NCI-H2196 (cell line): ENCODE measurements around the gene CCDC198.
A peak's percentile ranks its signal among the peaks of the same experiment; 100 is the strongest.

Experiments used
- DNase-seq: peaks from one replicate; lab custom pipeline; 2025; ENCODE audit not compliant: unreplicated experiment; lab: John Stamatoyannopoulos, UW

Gene CCDC198, protein sequence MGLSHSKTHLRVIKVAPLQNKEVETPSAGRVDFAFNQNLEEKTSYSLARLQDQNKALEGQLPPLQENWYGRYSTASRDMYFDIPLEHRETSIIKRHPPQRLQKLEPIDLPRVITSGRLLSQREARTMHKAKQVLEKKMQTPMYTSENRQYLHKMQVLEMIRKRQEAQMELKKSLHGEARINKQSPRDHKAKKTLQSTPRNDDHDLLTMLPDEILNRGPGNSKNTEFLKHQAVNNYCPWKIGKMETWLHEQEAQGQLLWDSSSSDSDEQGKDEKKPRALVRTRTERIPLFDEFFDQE

DNA sequence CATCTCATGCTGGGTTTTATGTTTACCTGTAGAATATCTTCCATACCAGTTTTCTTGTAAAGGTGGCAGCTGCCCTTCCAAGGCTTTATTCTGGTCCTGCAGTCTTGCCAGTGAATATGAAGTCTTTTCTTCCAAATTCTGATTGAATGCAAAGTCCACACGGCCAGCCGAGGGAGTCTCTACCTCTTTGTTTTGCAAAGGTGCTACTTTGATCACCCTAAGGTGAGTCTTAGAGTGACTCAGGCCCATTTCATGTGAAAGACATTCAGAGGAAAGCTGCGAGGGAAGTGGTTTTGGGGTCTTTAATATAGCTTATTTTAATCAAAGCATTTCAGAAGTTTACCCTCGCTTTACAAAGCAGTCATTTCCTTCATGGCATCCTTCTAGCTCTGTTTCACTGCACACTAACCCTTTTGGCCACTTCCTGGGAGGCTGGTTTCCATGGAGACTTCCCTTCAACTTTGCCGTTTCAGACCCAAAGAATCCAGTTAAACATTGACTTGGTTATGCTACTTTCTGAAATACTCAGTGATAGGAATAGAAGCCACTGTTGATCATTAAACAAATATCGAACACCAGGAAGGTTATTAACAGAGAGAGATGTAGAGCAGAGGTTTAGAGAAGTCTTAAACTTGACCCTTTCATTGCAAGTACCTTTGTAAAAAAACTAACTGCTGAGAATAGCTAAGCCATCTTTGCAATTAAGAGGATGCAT is at the start of gene CCDC198:
CCDC198 (minus strand) TSS at position 391 of the 715 bp plus-strand sequence; CDS start at position 249, 142 bp downstream.
- DNase-seq, result no peak

DNA sequence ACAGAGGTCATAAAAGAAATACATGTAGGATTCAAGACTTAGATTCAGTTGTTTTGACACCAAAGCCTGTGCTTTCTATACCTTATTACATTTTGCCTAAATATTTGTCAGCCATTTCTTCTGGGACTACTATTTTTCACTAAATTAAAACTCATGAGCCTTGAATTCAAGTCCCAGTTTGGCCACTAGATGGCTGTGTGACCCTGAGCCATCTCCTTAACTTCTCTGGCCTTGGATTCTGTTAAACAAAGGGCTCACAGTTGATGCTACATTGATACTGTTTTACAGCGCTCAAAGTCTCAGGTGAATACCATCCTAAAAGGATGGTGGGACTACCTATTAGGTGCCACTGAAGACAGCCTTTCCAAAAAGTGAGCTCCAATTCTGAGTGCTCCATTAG is 39.6 kb upstream of the CCDC198 start:
- DNase-seq, result no peak

DNA sequence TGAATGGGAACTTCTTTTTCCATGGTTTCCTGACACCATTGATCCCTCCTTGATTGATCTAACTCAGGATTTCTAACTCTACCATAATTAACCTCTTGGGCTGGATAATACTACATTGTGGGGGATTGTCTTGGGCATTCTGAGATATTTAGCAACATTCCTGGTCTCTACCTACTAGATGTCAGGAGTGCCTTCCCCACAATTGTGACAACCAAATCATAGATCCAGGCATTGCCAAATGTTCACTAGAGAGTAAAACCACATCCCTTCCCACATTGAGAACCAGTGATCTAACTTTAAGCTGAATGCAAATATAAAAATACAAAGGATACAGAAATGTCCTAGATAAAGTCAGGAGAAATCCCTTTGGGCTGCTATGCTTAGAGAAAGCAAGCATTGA is 36.9 kb upstream of the CCDC198 start:
- DNase-seq, result no peak

DNA sequence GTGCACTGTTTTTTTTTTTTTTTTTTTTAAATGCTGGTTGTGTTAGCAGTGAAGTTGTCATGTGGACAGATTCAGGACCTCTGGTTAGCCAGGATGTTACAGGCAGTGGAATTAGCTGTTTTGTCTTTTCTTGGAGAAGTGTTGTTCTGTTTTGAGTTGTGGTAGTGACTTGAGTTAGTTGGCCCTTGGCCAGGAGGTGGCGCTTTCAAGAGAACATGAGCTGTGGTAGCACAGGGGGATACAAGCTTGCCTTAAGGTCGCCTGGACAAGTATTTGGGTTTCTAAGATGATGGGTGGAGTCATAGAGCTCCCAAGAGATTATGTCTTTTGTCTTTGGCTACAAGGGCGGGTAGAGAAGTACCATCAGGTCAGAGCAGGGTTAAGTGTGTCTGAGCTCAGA is 33.3 kb upstream of the CCDC198 start:
- DNase-seq, result no peak

DNA sequence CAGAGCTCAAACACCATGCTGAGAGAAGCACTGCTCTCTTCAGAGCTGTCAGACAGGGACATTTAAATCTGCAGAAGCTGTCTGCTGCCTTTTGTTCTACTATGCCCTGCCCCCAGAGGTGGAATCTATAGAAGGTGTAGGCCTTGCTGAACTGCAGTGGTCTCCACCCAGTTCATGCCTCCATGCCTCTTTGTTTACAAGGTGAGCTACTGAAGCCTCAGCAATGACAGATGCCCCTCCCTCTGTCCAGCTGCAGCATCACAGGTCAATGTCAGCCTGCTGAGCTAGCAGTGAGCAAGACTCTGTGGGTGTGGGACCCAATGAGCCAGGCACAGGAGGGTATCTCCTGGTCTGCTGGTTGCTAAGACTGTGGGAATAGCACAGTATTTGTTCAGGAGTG is 25.4 kb upstream of the CCDC198 start:
- no peak for DNase-seq

DNA sequence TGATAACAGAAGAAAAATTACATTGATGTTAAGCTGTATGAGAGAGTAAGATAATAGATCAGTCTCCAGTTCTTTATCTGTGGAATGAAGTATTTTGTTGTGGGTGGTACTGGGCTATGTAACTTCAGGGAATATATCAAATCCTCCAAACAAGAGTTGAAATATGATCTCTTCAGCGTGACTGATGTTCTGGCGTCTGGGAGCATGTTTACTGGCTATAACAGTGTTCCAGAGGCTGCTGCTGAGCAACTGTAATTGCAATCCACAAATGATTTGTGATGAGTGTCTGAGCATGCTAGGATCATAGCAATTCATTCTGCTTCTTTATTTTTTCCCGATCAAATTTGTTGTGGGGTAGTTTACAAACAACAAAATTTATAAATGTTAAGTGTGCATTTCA is 18.6 kb upstream of the CCDC198 start:
- DNase-seq, result no peak

DNA sequence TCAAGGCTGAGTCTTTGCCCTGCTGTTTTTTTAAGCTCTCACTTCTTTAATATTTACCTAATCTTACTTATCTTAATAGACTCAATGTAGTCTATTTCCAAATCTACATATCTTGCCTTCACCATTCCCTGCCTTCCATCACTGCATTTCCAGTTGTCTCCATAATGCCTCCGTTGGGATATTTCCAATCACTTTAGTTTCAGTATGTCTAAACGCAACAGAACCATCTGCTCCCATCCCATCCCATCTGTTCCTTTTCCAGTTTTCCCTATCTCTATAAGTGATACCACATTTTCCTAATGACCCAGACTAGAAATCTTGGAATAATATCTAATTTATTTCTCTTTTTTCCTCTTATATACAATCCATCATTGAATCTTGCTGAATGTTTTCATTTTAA is 15.1 kb upstream of the CCDC198 start:
- DNase-seq, result no peak

DNA sequence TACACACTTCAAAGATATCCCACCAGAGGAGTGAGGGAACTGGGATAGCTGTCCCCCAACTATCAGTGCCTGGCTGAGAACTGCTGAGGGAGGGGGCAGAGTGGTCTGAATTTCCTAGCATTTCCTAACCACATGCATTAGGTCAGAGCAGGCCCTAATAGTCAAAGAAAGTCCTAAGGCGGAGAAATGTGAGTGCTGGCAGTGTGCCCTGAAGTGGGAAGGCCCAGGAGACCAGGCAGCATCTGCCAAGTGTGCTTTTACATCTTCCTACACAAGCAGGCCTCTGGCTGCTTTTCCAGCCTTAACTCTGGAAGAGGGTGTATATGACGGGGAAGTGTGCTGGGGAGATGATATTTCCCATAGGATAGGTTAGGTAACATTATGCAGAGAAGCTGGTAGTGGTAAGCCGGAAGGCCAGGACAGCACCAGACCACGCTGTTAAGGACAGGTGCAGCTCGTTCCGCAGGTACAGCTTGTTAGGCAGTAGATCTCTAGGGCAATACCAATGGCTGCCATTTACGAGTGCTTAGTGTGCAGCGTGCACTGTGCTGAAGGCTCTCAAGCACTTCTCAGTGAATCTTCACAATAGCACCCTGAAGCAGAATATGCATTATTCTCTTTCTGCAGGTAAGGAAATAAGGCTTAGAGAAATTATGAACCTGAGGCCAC is 9.1 kb upstream of the CCDC198 start:
- no peak for DNase-seq

DNA sequence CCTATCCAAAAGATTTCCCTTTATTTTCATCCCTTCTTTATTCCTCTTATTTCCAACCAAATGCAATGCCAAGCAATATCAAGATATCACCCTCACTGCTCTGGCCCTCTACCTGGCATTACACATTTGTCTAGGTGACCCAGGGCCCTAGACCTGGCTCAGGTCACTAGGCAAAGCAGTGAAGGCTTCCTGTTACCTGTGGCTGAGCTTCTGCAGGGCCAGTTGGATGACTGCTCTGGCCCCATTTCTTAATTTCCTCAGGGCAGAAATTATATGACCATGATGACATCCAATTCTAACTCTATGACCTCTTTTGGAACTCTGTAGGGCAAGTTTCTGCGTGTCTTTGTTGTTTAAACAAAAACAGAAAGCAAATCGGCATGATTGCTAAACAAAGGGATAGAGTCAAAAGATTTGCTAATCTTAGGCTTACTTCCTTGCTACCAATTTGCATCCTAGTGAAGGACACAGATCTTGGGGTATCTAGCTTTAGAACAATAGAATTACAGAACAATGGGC is 7.4 kb upstream of the CCDC198 start:
- no peak for DNase-seq

DNA sequence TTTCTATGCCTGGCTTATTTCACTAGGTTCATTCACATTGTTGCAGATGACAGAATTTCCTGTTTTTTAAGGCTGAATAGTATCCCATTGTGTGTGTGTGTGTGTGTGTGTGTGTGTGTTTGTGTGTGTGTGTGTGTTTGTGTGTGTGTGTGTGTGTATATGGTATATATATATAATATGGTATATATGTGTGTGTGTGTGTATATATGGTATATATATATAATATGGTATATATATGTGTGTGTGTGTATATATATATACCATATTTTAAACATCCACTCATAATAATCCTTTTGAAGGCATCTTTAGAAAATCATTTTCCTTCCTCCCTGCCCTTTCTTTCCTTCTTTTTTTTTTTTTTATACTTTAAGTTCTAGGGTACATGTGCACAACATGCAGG is 5.0 kb upstream of the CCDC198 start:
- DNase-seq, result no peak

DNA sequence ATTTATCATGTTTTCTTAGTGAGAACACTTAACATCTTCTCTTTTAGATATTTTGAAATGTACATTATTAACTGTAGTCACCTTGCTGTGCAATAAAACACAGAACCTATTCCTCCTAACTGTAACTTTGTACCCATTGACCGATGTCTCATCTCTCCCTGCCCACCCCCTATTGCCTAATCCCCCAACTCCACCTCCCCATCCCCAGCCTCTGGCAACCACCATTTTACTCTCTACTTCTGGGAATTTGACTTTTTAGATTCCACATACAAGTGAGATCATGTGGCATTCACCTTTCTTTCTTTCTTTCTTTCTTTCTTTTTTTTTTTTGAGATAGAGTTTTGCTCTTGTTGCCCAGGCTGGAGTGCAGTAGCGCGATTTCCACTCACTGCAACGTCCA is 4.4 kb upstream of the CCDC198 start:
- no peak for DNase-seq

DNA sequence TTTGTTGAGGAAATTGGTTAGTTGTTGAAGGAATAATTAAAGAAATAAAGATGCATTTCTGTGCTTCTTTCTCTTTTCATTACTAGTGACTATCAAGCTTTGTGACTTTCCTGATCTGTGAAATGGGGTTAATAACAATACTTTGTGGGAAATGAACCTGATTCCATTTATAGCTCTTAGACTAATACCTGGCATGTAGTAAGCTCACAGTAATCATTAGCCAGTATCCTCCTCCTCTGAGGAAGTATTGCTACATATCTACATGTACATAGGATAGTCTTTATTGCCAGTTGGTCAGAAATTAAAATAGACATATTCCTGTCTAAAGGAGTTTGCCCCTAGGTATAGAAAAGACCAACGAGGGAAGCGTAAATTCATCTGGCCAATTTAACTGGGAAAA is 1.8 kb upstream of the CCDC198 start:
- no peak for DNase-seq

DNA sequence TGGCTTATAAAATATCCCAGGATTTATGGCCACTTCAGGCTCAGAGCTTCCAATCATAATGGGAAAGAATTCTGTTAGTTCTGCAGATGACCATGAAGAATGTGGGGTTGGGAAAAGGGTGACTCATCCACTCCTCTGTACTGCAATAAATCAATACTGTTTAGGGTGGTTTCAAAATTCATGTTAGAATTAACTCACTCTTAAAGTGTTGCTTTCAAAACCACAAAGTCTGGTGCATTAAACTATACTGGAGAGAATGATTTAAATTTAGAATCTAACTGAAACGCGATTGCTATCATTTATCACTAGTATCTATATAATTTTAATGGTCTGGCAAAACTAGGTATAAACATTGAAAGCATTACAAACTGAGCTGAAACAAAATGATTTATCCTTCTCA is 798 bp downstream of the CCDC198 start:
- no peak for DNase-seq

DNA sequence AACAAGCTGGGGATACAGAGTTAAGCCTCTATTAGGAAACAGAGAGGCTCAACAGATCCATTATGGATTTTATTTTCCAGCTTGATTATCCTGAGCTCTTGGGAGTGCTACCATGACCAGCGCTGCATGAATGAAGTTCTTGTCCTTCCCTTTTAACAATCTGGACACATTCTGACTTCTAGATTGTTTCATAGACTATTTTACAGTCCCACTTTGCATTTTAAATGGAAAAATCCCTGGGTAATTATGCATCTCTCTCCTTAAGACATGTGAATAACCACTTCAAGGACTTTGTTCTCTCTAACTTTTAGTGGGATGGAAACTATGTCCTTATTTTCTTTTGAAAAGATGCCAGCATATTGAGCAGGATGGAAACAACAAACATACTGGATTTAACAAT is 2.0 kb downstream of the CCDC198 start:
- DNase-seq, result no peak

DNA sequence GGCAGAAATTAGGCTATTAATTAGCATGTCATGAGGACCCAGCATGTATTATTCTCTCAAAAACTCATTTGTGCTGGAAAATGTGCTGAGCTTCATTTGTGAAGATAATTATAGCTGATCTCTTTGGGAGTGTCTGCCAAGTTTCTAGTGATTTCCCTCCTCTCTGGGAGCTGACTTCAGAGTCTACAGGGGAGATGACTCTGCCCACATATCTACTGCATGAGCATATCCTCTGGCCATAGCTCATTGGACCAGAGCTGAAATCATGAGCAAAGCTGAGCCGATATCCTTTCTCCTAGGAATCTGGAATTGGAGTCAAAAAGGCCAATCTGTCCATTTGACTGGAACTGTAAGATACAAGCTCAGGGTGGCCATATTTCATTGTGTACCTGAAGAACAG is 5.9 kb downstream of the CCDC198 start:
- no peak for DNase-seq

DNA sequence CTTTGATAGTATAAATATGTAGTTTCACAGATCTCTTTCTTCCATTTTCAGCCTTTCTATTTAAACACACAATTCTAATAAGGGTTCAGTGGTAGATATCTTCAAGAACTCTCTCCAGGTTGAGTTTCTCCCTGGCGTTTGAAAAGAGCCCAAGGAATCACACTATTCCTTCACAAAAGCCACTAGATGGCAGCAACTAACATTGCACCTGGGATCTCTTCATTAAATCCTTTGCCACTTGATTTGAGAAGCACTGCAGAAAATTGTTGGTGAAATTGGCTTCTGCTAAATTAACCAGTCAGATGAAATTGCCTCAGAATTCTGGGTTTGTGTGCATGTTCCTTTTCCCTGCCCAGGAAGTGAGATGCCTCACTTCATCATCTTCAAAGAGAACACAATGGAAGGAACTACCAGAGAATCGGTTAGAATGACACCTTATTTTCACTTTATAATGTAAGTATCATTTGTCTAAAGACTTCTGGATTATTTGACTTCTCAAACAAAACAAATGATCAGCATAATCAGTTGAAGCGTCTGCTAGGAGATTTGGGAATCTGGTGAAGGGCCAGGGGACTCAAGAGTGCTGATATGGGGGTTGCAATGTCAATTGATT is 6.8 kb downstream of the CCDC198 start:
- DNase-seq, result peak; percentile 60

DNA sequence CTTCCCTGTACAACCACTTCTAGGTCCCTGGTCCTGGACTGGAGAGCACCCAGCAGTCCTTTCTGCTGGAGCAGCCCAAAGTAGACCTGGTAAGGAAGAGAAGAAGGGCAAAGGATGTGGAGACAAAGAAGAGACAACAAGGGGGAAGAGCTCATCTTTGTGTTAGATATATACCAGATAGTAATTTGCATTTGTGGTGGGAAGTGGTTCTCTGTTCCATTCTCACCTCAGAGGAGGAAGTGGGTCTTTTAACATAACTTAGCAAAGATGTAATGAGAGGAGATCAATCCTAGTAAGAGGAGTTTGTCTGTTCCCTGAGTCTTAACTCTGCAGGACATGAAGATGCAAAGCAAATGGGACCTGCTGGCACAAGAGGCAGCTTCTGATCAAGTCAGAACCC is 8.0 kb downstream of the CCDC198 start:
- DNase-seq, result no peak

DNA sequence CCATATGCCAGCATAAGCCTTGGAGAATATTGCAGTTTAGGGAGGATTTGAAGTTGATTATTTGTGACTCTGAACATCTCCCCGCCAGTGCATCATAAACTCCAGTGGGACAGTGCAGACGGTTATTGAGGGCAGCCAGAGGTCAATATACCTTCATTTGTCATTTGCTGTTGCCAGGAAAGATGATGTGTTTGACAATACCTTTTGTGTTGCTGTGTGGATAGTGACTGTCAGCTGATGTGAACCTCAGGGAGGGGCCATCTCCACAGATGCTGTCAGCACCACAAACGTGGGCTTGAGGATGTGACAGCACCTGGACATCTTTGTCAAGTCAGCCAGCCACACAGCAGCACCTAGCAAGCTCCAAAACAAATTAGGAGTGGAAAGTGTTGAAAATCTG is 11.5 kb downstream of the CCDC198 start:
- DNase-seq, result no peak

DNA sequence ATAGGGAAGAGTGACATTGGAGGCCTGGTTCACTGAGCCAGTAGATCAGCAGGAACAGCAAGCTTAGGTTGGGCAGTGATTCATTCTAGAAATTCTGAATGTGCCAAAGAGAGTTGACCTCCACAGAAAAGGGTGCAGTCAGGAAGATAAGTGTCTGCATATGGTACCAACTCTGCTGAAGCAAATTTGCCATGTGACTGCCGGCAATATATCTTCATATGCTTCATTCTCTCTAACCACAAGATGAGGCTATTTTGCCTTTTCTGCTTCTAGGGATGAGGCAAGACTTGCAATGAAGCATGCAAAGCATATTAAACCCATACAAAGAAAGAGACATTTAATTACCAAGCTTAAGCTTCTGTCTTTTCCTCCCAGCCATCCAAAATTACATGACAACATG is 13.6 kb downstream of the CCDC198 start:
- DNase-seq, result no peak

DNA sequence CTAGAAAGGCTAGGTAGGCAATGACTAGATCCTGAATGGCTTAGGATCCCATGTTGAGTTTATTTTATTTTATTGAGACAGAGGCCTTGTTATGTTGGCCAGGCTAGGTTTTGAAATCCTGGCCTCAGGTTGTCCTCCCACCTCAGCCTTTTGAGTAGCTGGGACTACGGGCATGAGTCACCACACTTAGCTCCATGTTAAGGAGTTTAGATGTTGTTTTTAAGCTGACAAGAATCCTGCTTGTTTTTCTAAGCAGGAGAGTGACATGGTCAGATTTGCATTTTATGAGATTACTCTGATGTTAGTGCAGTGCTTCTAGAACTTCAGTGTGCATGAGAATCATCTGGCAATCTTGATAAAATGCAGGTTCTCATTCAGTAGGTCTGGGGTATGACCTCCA is 14.5 kb downstream of the CCDC198 start:
- no peak for DNase-seq

DNA sequence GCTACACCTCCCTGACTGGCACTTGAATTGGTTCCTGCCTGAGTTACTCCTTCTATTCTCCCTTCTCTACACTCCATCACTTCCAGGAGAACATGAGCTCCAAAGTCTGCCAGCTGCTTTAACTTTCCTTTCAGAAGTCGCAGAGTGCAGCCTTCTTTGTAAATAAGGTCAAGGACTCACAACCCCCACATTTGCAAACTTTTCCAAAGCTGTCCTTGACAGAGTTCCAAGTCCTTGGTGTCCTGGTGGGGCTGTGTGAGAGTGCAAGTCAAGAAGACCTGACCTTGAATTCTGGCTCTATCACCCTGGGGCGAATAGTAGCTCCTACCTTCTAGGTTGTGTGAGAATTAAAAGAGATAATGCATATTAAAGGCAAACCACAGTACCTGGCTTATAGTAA is 15.6 kb downstream of the CCDC198 start:
- DNase-seq, result no peak

DNA sequence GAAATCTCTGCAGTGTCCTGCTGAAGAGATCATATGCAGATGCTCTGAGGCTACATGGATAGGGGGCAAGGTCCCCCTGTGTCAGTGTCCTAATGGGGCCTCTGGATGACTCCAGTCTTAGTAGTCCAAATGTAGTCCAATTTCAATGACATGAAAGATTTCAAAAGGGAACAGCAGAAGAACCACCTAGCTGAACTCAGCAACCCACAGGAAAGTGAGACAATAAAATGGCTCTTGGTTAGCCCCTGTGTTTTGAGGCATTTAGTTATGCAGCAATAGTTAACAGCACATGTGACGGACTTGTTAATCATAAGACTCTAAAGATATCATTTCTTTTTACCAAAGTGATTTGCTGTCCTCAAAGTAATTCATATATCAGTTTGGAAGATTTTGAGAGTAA is 22.7 kb downstream of the CCDC198 start:
- no peak for DNase-seq
